Activated CD8-positive, alpha-beta memory T cell treated with anti-CD3 and anti-CD28 coated beads for 4 hours (primary cell): Measurements from ENCODE around the gene ZNF212.

Experiments used
- DNase-seq, 2 donors: peaks; one replicate each; pipeline ENCODE4 v3.0.0-alpha.2; 2020; ENCODE audit warnings: low read depth in 2 of 2

Gene ZNF212

DNA sequence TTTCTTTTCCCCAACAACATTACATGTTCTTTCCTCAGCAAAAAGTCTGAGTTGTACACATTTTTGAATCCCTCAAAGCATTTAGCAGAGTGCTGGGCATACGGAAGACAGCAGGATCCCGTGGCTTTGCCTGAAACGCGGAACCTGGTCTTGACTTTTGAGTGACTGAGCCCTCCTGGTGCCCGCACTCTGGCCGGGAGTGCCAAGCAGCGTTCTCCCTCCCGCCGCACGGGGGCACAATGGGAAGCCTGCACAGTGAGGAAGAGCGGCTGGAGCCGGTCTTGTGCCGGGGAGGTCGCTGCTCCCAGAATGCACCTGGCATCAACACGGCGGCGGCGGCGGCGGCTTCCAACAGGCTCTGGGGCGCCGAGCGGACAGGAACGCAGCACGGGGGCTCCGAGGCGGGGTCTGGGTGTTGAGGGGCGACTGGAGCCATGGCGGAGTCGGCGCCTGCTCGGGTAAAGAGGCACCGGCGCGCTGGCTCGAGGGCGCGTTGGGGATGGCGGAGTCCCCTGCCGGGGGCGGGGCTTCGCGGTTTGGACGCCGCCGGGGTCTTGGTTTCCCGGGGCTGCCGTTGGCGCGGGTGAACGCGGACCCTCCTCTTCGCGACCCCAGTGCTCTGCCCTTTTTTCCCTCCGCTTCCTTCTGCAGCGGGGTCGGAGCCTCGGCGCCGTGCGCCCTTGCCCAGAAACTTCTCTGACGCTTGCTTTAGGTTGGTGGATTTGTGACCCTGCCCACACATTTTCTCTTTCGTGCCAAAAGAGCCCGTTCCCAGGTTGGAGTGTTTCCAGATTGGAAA is at the start of gene ZNF212:
TSS of gene ZNF212 (plus strand) at position 307 of the 799 bp plus-strand sequence. CDS start at position 435, 128 bp downstream.
- DNase-seq = peak; percentile 71 to 78

DNA sequence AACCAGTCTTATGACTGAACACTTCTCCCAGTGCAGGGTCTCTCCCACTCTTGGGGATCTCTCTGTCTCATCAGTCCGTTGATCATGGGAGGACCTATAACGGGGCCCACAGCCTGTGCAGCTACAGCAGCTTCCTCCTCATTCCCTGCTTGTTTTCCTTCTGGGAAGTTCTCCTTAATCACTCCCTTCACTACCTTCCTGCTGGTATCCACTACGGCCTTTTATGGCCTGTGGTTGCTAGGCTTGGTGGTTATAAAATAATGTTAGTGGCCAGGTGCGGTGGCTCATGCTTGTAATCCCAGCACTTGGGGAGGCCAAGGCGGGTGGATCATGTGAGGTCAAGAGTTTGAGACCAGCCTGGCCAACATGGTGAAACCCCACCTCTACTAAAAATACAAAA is 47.6 kb upstream of the ZNF212 start:
- DNase-seq = no peak

DNA sequence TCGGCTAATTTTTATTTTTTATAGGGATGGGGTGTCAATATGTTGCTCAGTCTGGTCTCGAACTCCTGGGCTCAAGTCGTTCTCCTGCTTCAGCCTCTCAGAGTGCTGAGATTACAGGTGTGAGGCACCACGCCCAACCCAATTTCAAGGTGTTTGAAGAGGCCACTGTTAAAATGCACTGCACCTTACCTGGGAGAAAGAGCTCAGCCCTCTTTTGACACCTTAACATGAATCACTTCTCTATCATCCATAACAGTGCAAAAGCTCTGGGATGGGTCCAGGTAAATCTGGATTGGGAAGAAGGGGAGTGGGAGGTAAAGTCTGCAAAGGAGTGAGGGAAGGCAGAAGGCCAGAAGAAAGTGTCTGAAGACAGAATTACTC is 44.7 kb upstream of the ZNF212 start:
- DNase-seq = no peak

DNA sequence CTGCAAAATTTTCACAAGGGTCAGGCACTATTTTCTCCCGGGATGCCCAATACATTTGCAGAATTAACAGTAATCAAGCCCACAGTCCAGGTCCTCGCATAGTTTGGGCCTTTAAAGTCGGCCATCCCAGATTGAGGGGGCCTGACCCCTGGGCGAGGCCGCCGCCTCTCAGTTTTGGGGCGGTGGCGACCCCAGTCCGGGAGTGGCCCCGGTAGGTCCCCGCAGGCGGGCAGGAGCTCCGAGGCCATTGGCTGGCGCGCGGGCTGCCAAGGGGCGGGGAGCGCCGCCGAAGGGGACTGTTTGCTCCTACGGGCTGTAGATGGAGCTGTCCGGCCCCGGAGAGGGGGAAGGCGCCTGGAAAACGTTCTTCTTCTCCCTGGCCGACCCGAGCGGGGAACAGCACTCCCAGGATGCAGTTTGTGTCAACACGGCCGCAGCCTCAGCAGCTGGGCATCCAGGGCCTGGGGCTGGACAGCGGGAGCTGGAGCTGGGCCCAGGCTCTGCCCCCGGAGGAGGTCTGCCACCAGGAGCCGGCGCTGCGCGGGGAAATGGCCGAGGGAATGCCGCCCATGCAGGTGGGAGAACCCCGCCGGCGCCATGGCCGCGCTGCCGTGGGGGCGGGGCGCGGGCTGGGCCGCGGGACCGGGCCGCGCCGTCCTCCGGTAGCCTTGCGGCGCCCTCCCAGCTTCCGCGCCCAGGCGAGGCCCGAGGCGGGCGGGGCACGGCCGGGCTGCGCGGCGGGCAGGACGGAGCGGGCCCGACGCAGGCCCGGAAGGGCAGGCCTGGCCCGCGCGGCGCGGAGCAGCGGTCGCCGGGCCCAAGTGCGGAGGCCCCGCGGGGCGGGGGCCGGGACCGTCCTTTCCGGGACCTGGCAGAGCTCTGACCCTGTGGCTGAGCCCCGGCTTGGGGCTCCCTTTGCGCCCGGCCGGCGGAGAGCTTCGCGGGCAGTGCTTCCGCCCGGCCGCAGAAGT is 44.0 kb upstream of the ZNF212 start, which contains the start of gene ZNF282:
TSS of gene ZNF282 (plus strand) at position 367 of the 971 bp plus-strand sequence. CDS start at position 411, 44 bp downstream.
- peak; percentile 34 to 40 for DNase-seq

DNA sequence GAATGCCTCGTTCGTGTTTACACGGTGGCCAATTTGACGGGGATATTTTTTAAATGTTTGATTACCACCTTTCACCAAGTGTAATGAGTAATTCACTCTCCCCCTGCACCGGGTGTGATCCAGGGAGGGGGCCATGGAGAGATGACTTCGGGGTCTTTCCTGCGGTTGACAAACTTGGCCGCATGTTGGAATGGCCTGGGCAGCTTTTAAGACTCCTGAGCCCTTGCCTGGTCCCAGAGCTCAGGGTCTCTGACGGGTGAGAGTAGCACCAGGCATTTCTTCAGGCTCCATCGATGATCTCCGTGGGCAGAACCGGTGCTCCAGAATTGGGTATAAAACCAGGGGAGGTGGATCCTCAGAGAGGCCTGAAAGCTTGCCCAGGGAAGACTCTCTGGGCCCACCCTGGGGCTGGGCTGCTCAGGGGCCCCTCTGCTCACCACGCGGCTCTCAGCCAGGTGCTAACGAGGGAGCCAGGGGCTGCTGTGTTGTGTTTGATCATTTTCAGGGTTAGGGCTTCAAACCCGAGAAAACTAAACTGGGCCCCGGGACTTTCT is 43.2 kb upstream of the ZNF212 start:
- no peak for DNase-seq

DNA sequence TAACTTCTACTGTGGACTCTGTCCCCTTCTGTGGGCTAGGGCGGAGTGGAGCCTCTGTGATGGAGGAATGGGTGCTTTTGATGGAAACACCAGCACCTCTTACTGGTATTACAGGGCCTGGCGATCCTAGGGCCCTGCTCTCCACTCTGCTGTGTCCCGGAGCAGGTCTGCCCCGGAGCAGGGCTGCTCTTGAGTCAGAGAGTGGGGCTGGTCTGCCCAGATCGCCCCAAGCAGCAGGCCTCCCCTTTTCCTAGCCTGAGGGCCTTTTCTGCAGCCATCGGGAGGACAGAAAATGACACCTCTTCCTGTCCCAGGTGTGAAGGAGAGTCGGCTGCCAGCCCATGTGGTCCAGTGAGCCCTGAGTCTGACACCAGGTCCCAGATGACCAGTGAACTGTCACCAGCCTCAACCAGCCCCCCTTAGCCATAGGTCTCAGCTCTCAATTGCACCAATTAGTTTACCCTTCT is 42.7 kb upstream of the ZNF212 start:
- DNase-seq = no peak

DNA sequence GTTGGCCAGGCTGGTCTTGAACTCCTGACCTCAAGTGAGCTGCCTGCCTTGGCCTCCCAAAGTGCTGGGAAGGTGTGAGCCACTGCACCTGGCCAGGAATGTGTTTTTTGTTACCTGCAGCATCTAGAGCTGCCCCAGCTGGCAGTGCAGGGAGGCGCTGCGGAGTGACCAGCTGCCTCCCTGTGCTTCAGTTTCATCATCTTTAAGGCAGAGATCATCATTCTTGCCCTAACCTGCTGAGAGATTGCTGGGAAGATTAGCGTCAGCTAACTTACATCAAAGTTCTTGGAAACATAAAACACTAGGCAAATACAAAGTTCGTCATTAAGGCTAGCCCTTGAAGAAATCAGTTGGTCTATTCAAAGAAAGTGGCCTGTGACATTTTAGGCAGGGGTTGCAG is 41.8 kb upstream of the ZNF212 start:
- DNase-seq = no peak

DNA sequence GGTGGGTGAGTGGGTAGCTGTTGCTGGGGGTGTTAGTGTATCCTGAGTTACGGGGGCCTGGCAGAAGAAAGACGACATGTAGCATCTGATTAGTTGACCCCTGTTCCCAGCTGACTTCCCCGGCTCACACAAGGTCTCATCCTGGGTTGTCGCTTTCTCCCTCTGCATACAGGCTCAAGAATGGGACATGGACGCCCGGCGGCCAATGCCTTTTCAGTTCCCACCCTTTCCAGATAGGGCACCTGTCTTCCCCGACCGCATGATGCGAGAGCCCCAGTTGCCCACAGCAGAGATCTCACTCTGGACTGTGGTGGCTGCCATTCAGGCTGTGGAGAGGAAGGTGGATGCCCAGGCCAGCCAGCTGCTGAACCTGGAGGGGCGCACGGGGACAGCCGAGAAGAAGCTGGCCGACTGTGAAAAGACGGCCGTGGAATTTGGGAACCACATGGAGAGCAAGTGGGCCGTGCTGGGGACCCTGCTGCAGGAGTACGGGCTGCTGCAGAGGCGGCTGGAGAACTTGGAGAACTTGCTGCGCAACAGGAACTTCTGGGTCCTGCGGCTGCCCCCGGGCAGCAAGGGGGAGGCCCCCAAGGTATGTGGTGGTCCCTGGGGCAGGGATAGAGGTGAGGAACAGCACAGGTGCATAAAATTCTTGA is 41.2 kb upstream of the ZNF212 start:
- no peak for DNase-seq

DNA sequence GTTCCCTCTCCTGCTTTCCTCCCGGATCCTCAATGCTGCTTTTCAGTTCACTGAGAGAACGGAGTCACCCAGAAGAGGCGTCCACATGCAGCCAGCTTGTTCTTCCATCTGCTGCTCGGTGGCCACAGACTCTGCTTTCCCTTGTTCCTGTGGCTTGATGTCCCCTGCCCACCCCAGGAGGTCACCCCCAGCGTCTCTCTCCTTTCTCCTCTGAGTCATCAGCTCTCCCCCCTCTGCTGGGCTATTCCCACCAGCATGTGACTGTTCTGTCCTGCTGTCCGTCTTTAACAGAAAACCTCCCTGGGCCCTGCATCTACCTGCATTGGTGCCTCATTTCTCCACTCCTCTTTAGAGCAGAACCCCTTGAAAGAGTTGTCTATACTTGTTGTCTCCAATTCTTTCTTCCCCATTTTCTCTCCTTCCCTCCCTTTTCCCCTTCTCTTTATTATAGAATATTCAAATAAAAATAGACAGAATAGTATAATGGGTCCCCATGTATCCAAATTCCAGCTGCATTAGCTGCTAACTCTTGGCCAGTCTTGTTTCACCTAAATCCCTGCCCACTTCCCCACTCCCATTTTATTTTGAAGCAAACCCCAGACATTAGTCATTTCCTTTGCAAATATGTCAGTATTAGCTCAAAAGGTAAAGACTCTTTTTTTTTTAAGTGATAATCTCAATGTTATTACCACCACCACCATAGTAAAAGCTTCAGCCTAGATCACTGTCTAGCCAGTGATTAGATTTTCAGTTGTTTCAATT is 40.0 kb upstream of the ZNF212 start:
- no peak for DNase-seq

DNA sequence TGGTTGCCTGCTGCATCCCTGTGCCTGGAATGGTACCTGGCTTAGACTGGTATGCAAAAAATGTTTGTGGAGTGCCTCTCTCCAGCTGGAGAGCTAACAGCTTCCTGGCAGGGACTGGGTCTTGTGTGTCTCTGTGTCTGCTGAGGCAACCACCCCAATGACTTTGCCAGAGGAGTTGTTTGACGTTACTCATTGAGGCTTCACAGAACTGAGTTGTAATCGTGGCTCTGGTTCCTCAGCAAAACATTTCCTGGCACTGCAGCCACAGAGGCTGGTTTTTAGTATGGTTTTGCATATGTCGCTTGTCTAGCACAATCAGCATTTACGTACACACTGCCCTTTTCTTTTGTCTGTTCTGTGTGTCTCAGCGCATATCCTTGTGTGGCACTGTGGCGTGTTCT is 36.6 kb upstream of the ZNF212 start:
- no peak for DNase-seq

DNA sequence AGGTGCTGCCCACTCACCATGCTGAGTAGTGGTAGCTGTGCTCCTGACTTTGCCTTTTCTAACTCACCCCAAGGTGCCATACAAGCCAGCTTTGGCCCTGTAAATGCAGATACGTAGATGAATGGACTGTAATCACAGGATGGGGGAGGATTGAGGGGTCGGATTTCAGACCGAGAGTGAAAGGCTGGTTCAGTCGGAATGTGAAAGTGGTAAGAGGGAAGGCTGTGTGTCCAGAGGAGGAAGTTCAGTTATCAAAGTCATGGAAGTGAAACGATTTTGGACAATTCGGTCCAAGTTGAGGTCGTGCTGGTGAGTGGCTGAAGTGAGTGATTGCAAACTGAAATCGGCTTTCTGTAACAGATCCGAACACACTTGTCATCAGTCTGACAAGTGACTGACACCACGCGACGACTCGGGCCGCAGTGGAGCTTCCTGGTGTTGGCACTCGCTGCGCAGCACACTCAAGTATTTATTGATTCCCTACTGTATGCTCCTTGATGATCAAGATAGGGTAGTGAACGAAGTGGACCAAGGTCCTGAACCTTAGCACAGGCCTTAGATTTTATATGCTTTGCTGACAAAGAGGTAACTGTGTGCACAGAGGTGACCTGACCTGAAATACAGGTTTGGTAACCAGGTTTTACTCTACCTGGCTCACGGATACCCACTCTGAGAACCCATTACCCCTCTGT is 33.6 kb upstream of the ZNF212 start:
- DNase-seq = no peak

DNA sequence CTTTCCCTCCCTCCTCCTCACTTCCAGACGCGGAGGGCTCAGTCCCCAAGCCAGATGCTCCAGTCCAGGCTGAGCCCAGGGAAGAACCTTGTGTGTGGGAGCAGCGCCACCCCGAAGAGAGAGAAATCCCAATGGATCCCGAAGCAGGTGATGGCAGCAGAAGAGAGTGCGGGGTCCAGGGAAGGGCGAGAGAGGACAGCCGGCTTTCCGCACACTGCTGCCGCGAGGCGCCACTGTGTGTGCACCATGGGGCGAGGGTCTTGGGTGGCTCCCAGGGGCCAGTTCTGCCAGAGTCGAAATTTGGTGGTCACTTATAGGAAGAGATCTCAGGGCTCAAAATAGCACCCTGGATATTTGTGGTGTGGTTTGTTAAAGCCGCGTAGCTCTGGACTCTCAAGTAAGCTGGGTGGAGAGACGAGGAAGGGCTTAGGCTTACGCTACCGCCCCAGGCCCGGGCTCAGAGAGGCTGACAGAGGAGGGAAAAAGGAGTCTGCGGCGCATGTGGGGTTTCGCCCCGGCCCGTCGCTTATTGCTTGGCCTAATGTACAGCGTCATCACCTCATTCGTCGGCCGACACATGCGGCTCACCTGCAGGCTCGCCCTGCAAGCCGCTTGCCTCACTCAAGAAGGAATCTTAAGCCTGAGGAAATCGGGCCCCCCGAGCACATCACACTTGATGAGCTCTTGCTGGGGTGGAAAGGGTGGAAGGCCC is 32.0 kb upstream of the ZNF212 start:
- no peak for DNase-seq

DNA sequence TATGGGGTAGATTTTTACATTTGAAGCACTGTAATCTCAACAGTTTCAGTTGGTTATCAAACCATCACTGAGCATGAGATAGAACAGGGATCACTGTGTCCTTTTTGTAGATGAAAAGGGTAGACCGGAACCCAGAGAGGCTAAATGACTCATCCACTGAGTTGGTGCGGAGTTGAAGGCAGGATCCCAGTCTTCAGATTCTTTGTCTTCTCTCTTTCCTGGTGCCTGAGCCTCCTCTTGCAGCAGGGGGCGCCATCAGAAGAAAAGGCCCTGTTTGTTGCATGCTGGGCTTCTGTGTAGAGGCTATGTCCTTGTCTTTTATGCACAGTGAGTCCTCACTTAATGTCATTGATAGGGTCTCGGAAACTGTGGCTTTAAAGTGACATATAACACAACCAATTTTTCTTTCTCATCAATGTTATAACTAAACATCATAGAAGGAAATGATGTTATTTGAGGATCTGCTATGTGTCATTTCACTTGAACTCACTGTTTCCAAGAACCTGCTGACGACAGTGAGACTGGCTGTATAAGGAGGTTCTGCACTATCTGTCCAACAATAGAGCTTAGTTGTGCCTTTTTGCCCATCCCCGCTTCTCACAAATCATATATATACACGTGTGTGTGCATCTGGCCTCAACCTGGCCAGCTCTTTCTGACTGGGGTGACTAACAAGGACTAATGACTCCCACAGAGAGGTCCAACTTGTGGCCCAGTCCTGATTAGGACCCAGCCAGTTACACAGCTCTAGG is 29.8 kb upstream of the ZNF212 start:
- DNase-seq = peak; percentile 9 to 45

DNA sequence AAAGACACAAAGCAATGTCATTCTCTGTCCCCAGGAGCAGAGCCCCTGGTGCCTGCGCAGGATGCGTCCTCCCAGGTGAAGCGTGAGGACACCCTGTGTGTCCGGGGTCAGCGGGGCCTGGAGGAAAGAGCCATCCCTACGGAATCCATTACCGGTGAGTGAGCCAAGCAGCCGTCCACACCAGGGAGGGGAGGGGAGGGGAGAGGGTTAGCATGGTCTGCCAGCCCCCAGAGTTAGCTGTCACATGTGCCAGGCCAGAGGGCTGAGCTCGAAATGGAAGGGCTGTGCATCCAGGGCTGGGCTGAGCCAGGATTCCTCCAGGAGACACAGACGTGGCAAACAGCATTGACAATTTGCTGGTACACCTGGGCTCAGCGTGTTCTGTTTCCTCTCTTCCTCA is 28.9 kb upstream of the ZNF212 start:
- no peak for DNase-seq

DNA sequence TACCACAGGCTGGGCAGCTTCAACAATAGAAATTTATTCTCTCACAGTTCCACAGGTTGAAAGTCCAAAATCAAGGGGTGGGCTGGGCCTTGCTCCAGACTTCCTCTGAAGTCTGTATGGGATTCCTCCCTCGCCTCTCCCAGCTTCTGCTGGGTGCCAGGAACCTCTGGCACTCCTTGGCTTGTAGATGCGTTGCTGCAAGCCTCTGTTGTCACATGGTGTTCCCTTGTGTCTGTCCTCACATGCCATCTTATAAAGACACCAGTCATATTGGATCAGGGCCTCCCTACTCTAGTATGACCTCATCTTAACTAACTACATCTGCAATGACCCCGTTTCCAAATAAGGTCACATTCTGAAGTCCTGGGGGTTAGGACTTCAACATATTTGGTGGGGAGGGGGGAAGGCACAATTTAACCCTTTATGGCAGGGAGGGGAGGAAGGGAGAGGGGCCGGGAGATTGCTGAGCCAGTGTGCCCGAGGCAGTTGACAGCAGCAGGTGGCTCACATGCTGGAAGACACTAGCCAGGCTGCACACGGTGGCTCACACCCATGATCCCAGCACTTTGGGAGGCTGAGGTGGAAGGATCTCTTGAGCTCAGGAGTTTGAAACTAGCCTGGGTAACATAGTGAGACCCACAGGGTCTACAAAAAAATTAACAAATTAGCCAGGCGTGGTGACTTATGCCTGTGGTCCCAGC is 25.3 kb upstream of the ZNF212 start:
- DNase-seq = no peak

DNA sequence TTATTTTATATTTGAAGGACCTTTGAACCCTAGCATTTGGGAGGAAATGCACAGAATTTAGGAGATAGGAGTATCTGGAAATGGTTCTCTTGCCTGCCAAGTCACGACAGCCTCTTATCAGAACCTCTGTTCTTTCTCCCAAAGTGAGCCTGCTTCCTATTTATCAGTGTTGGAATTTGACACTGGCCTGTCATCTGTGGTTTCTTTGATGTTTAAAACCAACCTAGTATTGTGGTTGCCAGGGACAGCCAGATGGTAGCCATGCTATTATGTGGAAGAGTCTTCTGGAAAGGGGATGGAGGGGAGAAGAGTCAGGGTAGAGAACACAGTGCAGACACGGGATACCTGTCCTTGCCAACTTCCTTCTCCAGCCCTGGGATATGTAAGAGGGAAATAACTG is 23.0 kb upstream of the ZNF212 start:
- DNase-seq = no peak

DNA sequence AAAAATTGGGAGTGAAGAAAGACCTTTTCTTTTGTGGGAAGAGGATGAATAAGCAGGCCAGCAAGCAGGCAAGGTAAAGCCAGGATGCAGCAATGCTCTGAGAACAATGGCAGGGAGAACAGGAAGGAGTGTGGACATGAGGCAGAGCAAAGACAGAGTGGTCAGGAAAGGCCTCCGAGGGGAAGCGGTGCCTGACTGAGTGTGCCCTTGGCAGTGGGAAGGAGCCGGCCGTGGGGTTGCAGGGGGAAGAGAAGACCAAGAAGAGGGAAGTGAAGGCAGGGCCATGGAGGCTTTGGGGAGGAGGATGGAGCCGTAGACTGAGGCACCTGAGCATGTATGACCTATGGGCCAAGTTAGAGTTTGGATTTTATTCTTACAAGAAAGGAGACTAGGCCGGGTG is 21.9 kb upstream of the ZNF212 start:
- DNase-seq = no peak
